ENCODE results near the gene POU6F2. TPM values are rescaled to one million over a fixed set of nuclear protein-coding genes. Genes with fewer than 3 reads are reported as not detected.

POU6F2 gene
- total RNA-seq, 1 donor: under 0.01 TPM

DNA sequence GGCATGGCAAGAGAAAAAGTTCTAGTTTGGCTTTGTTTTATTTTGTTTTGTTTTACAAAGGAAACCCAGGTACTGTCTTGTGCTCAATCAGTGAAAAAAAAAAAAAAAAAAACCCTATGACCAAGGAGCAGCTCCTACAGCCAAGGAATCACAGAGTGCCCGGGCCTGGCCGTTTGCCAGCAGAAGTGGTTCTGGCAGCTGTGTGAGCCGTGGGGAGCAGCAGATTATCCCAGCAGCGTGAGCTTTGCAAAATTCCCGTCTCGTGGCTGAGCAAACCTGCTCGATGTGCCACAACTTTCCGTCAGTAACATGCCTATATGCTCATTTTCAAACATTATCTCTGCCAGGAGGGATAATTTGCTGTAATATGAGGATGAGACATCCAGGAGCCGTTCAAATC lies 293.7 kb downstream of the POU6F2 start:
- TF ChIP-seq, protein P1, sequence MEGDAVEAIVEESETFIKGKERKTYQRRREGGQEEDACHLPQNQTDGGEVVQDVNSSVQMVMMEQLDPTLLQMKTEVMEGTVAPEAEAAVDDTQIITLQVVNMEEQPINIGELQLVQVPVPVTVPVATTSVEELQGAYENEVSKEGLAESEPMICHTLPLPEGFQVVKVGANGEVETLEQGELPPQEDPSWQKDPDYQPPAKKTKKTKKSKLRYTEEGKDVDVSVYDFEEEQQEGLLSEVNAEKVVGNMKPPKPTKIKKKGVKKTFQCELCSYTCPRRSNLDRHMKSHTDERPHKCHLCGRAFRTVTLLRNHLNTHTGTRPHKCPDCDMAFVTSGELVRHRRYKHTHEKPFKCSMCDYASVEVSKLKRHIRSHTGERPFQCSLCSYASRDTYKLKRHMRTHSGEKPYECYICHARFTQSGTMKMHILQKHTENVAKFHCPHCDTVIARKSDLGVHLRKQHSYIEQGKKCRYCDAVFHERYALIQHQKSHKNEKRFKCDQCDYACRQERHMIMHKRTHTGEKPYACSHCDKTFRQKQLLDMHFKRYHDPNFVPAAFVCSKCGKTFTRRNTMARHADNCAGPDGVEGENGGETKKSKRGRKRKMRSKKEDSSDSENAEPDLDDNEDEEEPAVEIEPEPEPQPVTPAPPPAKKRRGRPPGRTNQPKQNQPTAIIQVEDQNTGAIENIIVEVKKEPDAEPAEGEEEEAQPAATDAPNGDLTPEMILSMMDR (IDR thresholded peaks at IDR 0.05; ENCODE audit: insufficient read depth, low read depth, low read length): no peak
- DNase-seq (ENCODE audit: low read depth): peak; percentile 2
- H3K4me3 ChIP-seq (ENCODE audit: low read depth, low read length): no peak overlapping the region

DNA sequence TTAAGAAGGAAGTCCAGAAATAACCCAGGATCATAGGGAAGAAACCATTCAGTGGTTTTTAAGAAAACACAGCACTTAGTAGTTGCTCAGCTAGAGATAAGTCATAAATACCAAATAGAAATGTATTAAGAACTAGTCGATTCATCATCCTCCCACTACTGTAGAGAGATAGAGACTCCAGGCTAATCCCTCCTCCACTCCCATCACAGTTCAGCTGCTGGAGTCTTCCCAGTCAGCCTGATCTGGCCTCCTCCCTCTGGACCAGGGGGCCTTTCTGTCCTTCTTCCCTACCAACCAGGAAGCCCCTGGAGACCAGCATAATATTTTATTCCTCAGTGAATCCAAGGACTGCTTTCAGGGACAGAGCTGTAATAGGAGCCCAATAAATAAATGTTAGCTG lies 294.4 kb downstream of the POU6F2 start:
- no peak for DNase-seq (ENCODE audit: low read depth)
- TF ChIP-seq, protein P1 (IDR thresholded peaks at IDR 0.05; ENCODE audit: insufficient read depth, low read depth, low read length): no peak
- no peak overlapping the region for H3K4me3 ChIP-seq (ENCODE audit: low read depth, low read length)

DNA sequence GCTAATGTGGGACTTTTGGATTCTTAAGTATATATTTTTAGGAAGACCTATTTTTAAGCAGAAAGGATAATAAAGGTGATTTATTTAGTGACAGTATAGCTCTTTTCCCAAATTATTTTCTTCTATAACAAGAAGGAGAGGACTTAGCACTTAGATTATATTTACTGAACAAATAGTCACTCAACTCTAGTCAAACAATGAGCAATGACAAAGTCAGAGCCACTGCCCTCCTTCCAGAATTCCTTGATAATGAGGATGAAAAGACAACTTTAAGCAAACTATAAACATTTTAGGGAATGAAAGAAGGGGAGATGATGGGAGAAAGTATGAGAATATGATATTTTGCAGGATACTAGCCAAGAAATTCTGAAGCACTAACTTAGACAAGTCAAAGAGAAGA lies 295.0 kb downstream of the POU6F2 start:
- H3K4me3 ChIP-seq (ENCODE audit: low read depth, low read length): no peak overlapping the region
- no peak for DNase-seq (ENCODE audit: low read depth)
- TF ChIP-seq, protein P1 (IDR thresholded peaks at IDR 0.05; ENCODE audit: insufficient read depth, low read depth, low read length): no peak

DNA sequence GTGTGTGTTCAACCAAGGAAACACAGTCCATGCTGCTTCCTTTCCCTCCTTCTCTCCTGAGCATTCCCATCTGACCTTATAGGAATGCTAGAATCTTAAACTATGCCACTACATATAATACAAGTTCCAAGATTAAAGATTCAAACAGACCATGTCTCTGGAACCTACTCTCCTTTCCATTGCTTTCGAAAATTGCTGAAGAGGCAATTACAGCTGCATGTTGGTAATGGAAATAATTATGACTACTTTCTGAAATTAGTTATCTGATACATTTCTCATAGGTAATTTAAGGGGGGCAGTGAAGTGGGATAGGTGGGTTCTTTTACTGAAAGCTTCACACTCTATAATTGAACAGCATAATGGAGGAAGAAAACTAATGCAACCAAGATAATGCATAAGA lies 302.6 kb downstream of the POU6F2 start:
- no peak overlapping the region for H3K4me3 ChIP-seq (ENCODE audit: low read depth, low read length)
- TF ChIP-seq, protein P1 (IDR thresholded peaks at IDR 0.05; ENCODE audit: insufficient read depth, low read depth, low read length): no peak
- DNase-seq (ENCODE audit: low read depth): no peak

DNA sequence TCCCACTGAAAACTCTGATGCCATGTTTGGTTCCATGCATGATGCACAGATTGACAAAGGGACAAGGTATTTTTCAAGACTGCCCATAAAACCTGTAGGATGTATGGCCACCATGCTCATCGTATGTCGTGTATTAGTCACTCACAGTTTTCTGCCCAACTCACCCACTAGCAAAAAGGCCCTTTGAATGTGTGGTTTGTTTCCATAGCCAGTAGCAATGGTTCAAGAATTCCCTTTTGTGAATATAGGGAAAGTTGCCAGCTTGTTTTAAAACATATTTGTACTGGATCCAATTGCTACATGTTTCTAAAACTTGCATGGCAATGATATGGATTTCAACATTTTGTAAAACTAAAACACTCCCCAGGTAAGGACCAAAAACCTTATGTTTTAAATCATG lies 307.5 kb downstream of the POU6F2 start:
- H3K4me3 ChIP-seq (ENCODE audit: low read depth, low read length): no peak overlapping the region
- TF ChIP-seq, protein P1 (IDR thresholded peaks at IDR 0.05; ENCODE audit: insufficient read depth, low read depth, low read length): no peak
- no peak for DNase-seq (ENCODE audit: low read depth)

DNA sequence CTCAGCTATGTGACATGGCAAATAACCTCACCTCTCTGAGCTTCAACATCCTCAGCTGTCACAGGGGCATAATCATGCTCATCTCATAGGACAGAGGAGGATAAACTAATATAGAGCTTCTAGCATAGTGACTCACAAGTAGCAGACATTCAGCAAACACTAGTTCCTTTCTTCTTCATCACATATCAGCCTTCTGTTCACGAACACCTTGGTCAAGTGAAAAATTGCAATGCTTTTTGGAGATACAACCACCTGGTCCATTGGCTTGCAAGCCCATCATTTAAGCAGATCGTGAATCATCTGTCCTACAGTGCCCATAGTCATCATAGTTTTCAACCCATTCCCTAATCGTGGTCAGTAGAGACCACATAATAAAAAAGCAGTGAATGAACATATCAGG lies 310.6 kb downstream of the POU6F2 start:
- no peak overlapping the region for H3K4me3 ChIP-seq (ENCODE audit: low read depth, low read length)
- DNase-seq (ENCODE audit: low read depth): no peak
- TF ChIP-seq, protein P1 (IDR thresholded peaks at IDR 0.05; ENCODE audit: insufficient read depth, low read depth, low read length): no peak

DNA sequence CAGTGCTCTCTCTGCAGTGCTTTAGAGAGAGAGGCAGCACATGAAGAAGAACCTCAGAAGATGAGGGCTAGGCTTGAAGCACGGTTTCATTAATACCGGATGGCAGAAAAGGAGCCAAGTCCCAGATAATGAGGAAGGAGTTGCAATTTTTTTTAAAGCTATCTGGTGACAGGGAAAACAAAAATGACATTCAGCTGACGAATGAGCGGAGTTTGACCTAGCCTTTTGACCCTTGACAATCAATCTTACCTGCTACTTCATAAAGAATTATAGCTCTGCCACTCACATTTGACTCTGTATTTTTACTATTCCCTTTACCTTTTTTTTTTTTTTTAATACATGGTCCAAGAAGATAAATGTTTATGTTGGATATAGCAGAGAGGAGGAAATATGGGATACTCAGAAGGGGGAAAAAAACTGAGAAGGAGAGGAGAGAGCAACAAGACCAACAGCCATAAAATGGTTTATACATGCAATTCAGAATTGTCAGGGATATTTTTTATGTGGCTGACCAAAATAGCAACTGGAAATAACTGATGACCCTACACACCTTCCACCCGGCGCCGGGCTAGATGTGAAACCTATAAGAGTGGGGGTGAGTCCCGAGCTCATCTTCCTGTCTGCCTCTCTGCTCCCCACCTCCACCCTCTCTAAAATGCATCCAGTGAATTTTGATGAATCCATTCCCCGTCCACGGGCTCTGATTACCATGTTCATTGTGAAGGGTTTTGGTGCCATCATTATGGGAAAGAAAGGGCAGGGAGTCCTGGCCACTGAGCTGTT lies 314.1 kb downstream of the POU6F2 start:
- TF ChIP-seq, protein P1 (IDR thresholded peaks at IDR 0.05; ENCODE audit: insufficient read depth, low read depth, low read length): no peak
- no peak overlapping the region for H3K4me3 ChIP-seq (ENCODE audit: low read depth, low read length)
- no peak for DNase-seq (ENCODE audit: low read depth)

Data from fibroblast of villous mesenchyme (primary cell).